DMS 273 (cell line): Measurements from ENCODE around the gene OR12D1.

ENCODE experiments used
- DNase-seq: peaks from one replicate; lab custom pipeline; 2025; ENCODE audit not compliant: unreplicated experiment; lab: John Stamatoyannopoulos, UW

OR12D1 gene

GRCh38 chr6:29465279-29465678, 50.6 kb downstream of the OR12D1 start:
- no peak for DNase-seq

- no peak for DNase-seq
Measured at GRCh38 chr6:29465801-29466200, 51.1 kb downstream of the OR12D1 start.

GRCh38 chr6:29466241-29466640, 51.5 kb downstream of the OR12D1 start:
- no peak for DNase-seq
